Measurements from ENCODE around the gene RAE1. TPM values are rescaled to one million over a fixed set of nuclear protein-coding genes. Genes with fewer than 3 reads are reported as not detected.

RAE1 gene
- total RNA-seq, 2 donors from 2014 or later, result 4.9 to 9.9 TPM

DNA sequence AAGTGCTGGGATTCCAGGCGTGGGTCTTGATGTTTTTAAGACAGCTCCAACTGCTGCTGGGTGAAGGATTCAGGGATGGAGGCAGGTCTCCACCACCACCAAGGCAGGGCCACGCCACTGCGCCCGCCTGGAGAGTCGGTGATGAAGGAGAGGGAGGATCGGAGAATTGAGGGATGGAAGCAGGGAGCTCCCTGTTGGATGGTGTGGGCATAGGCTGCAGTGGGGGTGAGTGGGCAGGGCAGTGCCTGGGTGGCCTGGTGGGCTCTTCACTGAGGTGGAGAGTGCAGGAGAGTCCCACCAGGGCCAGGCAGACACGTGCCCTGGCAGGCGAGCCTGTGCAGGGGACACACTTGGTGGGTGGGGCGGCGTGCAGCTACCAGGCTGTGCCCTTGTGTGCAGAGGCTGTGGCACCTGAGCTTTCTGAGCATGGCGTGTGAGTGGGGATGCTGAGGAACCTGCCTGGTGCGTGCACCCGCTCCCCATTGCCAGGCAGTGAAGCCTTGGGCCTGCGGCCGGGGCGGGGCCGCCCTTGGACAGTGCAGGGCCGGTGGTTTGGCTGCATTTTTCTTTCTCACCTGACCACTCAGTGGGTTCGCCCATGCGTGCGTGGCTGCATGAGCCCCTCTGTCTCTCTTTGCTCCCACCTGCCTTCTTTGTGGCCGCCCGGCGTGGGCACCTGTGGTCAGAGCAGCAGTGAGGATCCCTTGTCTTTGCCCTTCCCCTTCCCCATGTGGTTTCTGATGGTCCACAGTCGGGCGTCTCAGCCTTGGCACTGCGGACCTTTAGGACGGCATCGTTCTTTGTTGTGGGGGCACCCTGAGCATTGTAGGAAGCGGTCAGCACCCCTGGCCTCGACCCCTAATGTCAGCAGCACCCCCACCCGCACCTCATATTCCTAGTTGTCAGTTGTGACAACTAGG, 51.4 kb downstream of the RAE1 start:
- ATAC-seq (no peak), DNase-seq (no peak)
- Histone ChIP-seq H3K36me3 (replicated peaks in 1 of 2; ENCODE audit: insufficient read depth in 1 of 2, low read depth in 2 of 2) (peaks cover 0 to 3% of the 10 kb centered on the region in 2 donors), H3K4me1 (peaks cover 6% of the 10 kb centered on the region), H3K27ac (no peak overlapping the region), H3K27me3 (no peaks in the 10 kb centered on the region), H3K9me3 (no peaks in the 10 kb centered on the region), H3K4me3 (no peak overlapping the region)
- WGBS, 2 donors, result 92 to 95% methylated on average over 17 to 32 of the region's 32 CpGs
- TF ChIP-seq POLR2A (IDR thresholded peaks at IDR 0.05), result no peak
- TF ChIP-seq, protein P1, sequence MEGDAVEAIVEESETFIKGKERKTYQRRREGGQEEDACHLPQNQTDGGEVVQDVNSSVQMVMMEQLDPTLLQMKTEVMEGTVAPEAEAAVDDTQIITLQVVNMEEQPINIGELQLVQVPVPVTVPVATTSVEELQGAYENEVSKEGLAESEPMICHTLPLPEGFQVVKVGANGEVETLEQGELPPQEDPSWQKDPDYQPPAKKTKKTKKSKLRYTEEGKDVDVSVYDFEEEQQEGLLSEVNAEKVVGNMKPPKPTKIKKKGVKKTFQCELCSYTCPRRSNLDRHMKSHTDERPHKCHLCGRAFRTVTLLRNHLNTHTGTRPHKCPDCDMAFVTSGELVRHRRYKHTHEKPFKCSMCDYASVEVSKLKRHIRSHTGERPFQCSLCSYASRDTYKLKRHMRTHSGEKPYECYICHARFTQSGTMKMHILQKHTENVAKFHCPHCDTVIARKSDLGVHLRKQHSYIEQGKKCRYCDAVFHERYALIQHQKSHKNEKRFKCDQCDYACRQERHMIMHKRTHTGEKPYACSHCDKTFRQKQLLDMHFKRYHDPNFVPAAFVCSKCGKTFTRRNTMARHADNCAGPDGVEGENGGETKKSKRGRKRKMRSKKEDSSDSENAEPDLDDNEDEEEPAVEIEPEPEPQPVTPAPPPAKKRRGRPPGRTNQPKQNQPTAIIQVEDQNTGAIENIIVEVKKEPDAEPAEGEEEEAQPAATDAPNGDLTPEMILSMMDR (IDR thresholded peaks at IDR 0.05), result no peak
- intact Hi-C loops (cut with DNase I), result no loop called here

DNA sequence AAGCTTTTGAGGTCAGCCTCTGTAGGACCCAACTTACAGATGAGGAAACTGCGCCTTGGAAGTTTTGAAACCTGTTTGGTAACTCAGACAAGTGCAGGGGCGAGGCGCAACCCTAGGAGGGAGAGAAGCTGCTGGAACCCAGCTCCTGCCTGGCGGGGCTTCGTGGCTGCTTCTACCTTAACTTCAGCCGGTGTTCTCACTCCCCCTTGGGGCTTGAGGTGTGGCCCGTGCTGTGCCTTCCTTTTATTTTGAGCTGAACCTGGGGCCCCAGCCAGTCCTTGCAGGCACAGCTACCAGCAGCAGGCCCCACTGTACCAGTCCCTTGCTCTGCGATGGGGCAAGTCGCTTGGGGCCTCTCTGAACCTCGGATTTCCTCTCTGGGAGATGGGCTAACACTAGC, 52.2 kb downstream of the RAE1 start:
- no peak for TF ChIP-seq POLR2A (IDR thresholded peaks at IDR 0.05)
- TF ChIP-seq, protein P1 (IDR thresholded peaks at IDR 0.05), result no peak
- H3K4me1 ChIP-seq, result peaks cover 6% of the 10 kb centered on the region
- no peak overlapping the region for H3K27ac ChIP-seq

DNA sequence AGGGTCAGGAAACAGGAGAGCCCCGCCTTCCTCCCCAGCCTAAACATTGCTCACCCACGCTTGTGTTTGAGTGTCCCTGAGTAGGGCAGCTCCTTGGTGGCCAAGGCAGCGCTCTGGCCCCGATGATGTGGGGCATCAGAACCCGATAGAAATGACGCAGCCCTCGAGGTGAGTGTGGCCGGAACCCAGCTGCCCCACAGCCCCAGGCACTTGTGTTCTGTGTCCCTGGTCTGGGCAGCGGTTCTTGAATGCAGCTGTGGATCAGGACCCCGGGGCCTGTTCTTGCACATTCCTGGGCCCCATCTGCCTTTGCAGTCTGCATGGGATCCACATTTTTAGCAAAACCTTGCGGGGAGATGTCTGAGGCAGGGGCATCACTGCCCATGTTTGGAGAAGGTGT, 53.0 kb downstream of the RAE1 start:
- Histone ChIP-seq H3K36me3 (replicated peaks in 1 of 2; ENCODE audit: insufficient read depth in 1 of 2, low read depth in 2 of 2) (peaks cover 0 to 6% of the 10 kb centered on the region in 2 donors), H3K4me1 (peaks cover 2% of the 10 kb centered on the region), H3K27ac (no peak overlapping the region), H3K4me3 (no peak overlapping the region), H3K9me3 (no peaks in the 10 kb centered on the region), H3K27me3 (no peaks in the 10 kb centered on the region)
- TF ChIP-seq, protein P1 (IDR thresholded peaks at IDR 0.05), result no peak
- no peak for TF ChIP-seq POLR2A (IDR thresholded peaks at IDR 0.05)
- intact Hi-C loops (cut with DNase I), result no loop called here
- WGBS, 2 donors, result 95 to 99% methylated on average over 8 to 11 of the region's 11 CpGs
- no peak for ATAC-seq
- DNase-seq, result no peak

More for the DNA sequence above, 52.2 kb downstream of the RAE1 start:
- intact Hi-C loops (cut with DNase I), result no loop called here
- Histone ChIP-seq H3K9me3 (no peaks in the 10 kb centered on the region), H3K27me3 (no peaks in the 10 kb centered on the region), H3K36me3 (replicated peaks in 1 of 2; ENCODE audit: insufficient read depth in 1 of 2, low read depth in 2 of 2) (peaks cover 0 to 6% of the 10 kb centered on the region in 2 donors), H3K4me3 (no peak overlapping the region)
- WGBS, 2 donors, result 89 to 94% methylated on average over 10 of the region's 10 CpGs
- ATAC-seq (no peak), DNase-seq (no peak)

DNA sequence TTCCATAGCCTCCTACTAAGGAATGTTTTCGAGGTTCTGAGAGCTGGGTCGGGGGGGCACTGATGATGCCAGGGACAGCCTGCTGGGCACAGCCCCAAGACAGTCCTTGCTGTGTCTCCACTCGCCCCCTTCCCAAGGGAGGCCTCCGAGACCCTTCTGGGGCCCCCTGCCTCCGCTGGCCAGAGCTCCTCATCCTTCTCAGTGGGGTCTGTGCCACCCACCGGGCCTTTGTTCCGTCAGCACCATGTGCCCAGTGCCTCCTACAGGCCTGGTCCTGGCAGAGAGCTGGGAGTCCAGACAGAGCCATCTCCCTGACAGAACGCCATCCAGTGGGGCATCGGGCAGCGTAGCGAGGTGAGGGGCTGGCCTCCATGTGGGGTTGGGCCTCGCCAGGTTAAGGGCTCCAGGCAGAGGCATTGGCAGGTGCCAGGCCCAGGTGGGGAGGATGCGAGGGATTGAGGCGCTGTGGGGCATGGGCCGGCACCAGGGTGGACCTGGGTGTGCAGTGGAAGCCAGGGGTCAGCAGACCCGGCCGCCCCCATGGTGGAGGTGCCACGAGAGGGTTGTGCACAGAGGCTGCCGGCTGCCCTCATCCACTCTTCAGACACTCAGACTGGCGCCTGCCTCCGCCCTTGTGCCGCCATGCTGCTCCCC, 53.5 kb downstream of the RAE1 start:
- Histone ChIP-seq H3K36me3 (replicated peaks in 1 of 2; ENCODE audit: insufficient read depth in 1 of 2, low read depth in 2 of 2) (peaks cover 0 to 6% of the 10 kb centered on the region in 2 donors), H3K9me3 (no peaks in the 10 kb centered on the region), H3K4me1 (no peaks in the 10 kb centered on the region), H3K4me3 (no peak overlapping the region), H3K27ac (no peak overlapping the region), H3K27me3 (no peaks in the 10 kb centered on the region)
- intact Hi-C loops (cut with DNase I), result no loop called here
- DNase-seq (no peak), ATAC-seq (no peak)
- 97 to 100% methylated on average over 10 to 22 of the region's 22 CpGs for WGBS, 2 donors
- TF ChIP-seq, protein P1 (IDR thresholded peaks at IDR 0.05), result no peak
- no peak for TF ChIP-seq POLR2A (IDR thresholded peaks at IDR 0.05)
